Measurements from ENCODE around the gene LRRC55.

- no peak for TF ChIP-seq ZNF121 (CRISPR knock-in tag; IDR thresholded peaks at IDR 0.05)
- TF ChIP-seq CTCF (IDR thresholded peaks at IDR 0.05): no peak
- no peak for TF ChIP-seq CBFB (CRISPR knock-in tag; IDR thresholded peaks at IDR 0.05; ENCODE audit: low read depth)
- TF ChIP-seq ATF1 (CRISPR knock-in tag; IDR thresholded peaks at IDR 0.05): no peak
- TF ChIP-seq ESRRA (CRISPR knock-in tag; IDR thresholded peaks at IDR 0.05; ENCODE audit: borderline replicate concordance): no peak
- TF ChIP-seq, protein P1, sequence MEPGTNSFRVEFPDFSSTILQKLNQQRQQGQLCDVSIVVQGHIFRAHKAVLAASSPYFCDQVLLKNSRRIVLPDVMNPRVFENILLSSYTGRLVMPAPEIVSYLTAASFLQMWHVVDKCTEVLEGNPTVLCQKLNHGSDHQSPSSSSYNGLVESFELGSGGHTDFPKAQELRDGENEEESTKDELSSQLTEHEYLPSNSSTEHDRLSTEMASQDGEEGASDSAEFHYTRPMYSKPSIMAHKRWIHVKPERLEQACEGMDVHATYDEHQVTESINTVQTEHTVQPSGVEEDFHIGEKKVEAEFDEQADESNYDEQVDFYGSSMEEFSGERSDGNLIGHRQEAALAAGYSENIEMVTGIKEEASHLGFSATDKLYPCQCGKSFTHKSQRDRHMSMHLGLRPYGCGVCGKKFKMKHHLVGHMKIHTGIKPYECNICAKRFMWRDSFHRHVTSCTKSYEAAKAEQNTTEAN (CRISPR knock-in tag; IDR thresholded peaks at IDR 0.05): no peak
- TF ChIP-seq E2F1 (CRISPR knock-in tag; IDR thresholded peaks at IDR 0.05): no peak
- no peak for TF ChIP-seq ZNF263 (CRISPR knock-in tag; IDR thresholded peaks at IDR 0.05; ENCODE audit: low read depth)
- no peak for TF ChIP-seq ZNF317 (CRISPR knock-in tag; IDR thresholded peaks at IDR 0.05; ENCODE audit: borderline replicate concordance, low read depth)
Measured at GRCh38 chr11:57160665-57161064, 21.1 kb upstream of the LRRC55 start.

Measured in WTC11 (cell line).